ENCODE measurements around the gene BANF1.

DNA sequence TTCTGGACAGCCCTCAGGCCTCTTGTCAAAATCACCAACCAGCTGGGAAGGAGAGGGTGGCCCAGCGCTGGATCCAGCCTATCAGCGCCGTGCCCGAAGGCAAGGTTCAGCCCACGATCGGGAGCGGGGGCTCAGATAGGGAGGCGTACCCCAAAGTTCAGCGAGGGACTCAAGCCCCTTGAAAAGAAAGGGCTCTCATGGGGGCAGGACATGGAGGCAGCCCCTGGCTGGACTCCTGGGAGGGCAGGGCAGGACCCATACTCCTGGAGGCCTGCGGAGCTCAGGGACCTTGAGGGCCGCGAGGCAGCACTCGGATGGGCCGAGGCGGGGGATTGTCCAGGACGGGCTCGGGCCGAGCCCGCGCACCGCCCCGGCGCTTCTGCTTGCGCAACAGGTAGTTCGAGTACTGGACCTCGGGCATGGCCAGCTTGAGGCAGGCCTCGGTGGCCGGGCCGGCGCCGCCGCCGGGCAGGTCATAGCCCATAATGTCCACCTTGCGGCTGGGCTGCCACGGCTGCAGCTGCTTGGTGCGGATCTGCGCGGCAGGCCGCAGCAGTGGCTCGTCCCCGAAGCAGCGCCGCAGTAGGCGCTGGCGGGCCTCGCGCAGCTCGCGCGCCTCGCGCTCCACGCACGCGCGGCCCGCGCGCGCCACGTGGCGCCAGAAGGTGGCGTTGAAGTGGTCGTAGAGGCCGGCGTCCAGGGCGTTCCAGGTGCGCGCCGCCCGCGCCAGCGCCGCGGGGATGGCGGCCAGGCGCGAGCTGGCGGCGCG is 40.1 kb downstream of the BANF1 start:
- no peak for TF ChIP-seq TAF1 (IDR thresholded peaks at IDR 0.05; ENCODE audit: borderline replicate concordance, insufficient read depth, low read length)
- TF ChIP-seq, protein P1, sequence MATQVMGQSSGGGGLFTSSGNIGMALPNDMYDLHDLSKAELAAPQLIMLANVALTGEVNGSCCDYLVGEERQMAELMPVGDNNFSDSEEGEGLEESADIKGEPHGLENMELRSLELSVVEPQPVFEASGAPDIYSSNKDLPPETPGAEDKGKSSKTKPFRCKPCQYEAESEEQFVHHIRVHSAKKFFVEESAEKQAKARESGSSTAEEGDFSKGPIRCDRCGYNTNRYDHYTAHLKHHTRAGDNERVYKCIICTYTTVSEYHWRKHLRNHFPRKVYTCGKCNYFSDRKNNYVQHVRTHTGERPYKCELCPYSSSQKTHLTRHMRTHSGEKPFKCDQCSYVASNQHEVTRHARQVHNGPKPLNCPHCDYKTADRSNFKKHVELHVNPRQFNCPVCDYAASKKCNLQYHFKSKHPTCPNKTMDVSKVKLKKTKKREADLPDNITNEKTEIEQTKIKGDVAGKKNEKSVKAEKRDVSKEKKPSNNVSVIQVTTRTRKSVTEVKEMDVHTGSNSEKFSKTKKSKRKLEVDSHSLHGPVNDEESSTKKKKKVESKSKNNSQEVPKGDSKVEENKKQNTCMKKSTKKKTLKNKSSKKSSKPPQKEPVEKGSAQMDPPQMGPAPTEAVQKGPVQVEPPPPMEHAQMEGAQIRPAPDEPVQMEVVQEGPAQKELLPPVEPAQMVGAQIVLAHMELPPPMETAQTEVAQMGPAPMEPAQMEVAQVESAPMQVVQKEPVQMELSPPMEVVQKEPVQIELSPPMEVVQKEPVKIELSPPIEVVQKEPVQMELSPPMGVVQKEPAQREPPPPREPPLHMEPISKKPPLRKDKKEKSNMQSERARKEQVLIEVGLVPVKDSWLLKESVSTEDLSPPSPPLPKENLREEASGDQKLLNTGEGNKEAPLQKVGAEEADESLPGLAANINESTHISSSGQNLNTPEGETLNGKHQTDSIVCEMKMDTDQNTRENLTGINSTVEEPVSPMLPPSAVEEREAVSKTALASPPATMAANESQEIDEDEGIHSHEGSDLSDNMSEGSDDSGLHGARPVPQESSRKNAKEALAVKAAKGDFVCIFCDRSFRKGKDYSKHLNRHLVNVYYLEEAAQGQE (IDR thresholded peaks at IDR 0.05; ENCODE audit: insufficient read depth in 1 of 2, low read depth in 2 of 2, low read length in 2 of 2): no peak
- TF ChIP-seq POLR2AphosphoS5 (IDR thresholded peaks at IDR 0.05; ENCODE audit: low read depth, low read length): no peak
- no peak for TF ChIP-seq FOXP2 (optimal IDR thresholded peaks at IDR 0.05; ENCODE audit: borderline replicate concordance, extremely low read depth, extremely low read length, insufficient read depth)
- TF ChIP-seq SIN3A (IDR thresholded peaks at IDR 0.05; ENCODE audit: borderline replicate concordance, insufficient read depth, low read length): no peak

Measured in PFSK-1 (cell line).